GM23338 (cell line): Measurements from ENCODE around the gene PXYLP1. TPM values are rescaled to one million over a fixed set of nuclear protein-coding genes. Genes with fewer than 3 reads are reported as not detected.

Source experiments
- ATAC-seq: fragments of 200-7000 bp; cut with Tn5 transposase; 3 replicates; pipeline ENCODE4 v1.9.1; 2020
- DNase-seq: peaks from one replicate; pipeline ENCODE4 v3.0.0-alpha.2; 2015; ENCODE audit warnings: low spot score
- H2AFZ ChIP-seq: fragments of 200-600 bp; sonication (generic); 2 replicates; pipeline ENCODE4 v1.8.0; 2016; ENCODE audit warnings: antibody characterized with exemption, mild to moderate bottlenecking, moderate library complexity
- H3F3A ChIP-seq: fragments of 200-600 bp; sonication (generic); replicated peaks from 2 replicates; pipeline ENCODE4 v1.8.0; 2017; ENCODE audit warnings: antibody characterized with exemption, mixed run types, low read depth
- H3K27ac ChIP-seq: fragments of 200-600 bp; sonication (generic); 2 replicates; pipeline ENCODE4 v1.6.1; 2016; ENCODE audit warnings: low read depth
- H3K27me3 ChIP-seq: fragments of 200-600 bp; sonication (generic); 2 replicates; pipeline ENCODE4 v1.8.0; 2016; ENCODE audit warnings: mild to moderate bottlenecking, mixed run types, moderate library complexity; ENCODE audit not compliant: insufficient read depth
- H3K36me3 ChIP-seq: fragments of 200-600 bp; sonication (generic); 2 replicates; pipeline ENCODE4 v1.8.0; 2016; ENCODE audit warnings: mild to moderate bottlenecking; ENCODE audit not compliant: insufficient read depth
- H3K4me1 ChIP-seq: fragments of 200-600 bp; sonication (generic); 2 replicates; pipeline ENCODE4 v1.8.0; 2016; ENCODE audit warnings: mild to moderate bottlenecking, moderate library complexity; ENCODE audit not compliant: insufficient read depth
- H3K4me2 ChIP-seq: fragments of 200-600 bp; sonication (generic); 2 replicates; pipeline ENCODE4 v1.7.1; 2017; ENCODE audit warnings: mixed run types
- H3K4me3 ChIP-seq: fragments of 200-600 bp; sonication (generic); 2 replicates; pipeline ENCODE4 v1.6.1; 2016; ENCODE audit warnings: mixed run types
- H3K79me2 ChIP-seq: fragments of 200-600 bp; sonication (generic); replicated peaks from 2 replicates; pipeline ENCODE4 v1.8.0; 2017; ENCODE audit warnings: mild to moderate bottlenecking; ENCODE audit not compliant: insufficient read depth
- H3K9me2 ChIP-seq: fragments of 200-600 bp; sonication (generic); 2 replicates; pipeline ENCODE4 v1.8.0; 2017; ENCODE audit not compliant: insufficient read depth
- H4K20me1 ChIP-seq: fragments of 200-600 bp; sonication (generic); replicated peaks from 2 replicates; pipeline ENCODE4 v1.8.0; 2017; ENCODE audit warnings: mild to moderate bottlenecking; ENCODE audit not compliant: insufficient read depth
- H3K27ac Mint-ChIP-seq: 2 replicates; pipeline ENCODE4 v1.8.0; 2020; ENCODE audit warnings: inconsistent platforms, mild to moderate bottlenecking, moderate library complexity, mixed read lengths
- H3K27me3 Mint-ChIP-seq: 3 replicates; pipeline ENCODE4 v1.8.0; 2022; ENCODE audit warnings: low read depth, mild to moderate bottlenecking, moderate library complexity, mixed read lengths, inconsistent platforms; ENCODE audit not compliant: insufficient read depth, poor library complexity
- H3K36me3 Mint-ChIP-seq: 3 replicates; pipeline ENCODE4 v1.8.0; 2021; ENCODE audit warnings: low read depth, mild to moderate bottlenecking, inconsistent platforms, moderate library complexity, mixed read lengths
- H3K4me1 Mint-ChIP-seq: 3 replicates; pipeline ENCODE4 v1.8.0; 2020; ENCODE audit warnings: mild to moderate bottlenecking, inconsistent platforms, mixed read lengths
- H3K4me3 Mint-ChIP-seq: 3 replicates; pipeline ENCODE4 v1.8.0; 2021; ENCODE audit warnings: moderate library complexity, mild to moderate bottlenecking, inconsistent platforms, mixed read lengths
- H3K9me3 Mint-ChIP-seq: 3 replicates; pipeline ENCODE4 v1.8.0; 2020; ENCODE audit warnings: moderate library complexity, mild to moderate bottlenecking, inconsistent platforms, mixed read lengths
- EZH2 ChIP-seq: fragments of 200-600 bp; sonication (generic); IDR thresholded peaks from one replicate; pipeline ENCODE4 v1.8.0; 2017; ENCODE audit warnings: antibody characterized with exemption, mild to moderate bottlenecking, low read depth; ENCODE audit not compliant: unreplicated experiment
- EZH2phosphoT487 ChIP-seq: fragments of 200-600 bp; sonication (generic); IDR thresholded peaks from one replicate; pipeline ENCODE4 v1.8.1; 2018; ENCODE audit warnings: antibody characterized with exemption; ENCODE audit not compliant: unreplicated experiment
- NANOG ChIP-seq: IDR thresholded peaks from 2 replicates; pipeline ENCODE4 v1.6.1; 2016; ENCODE audit warnings: antibody characterized with exemption, borderline replicate concordance
- POLR2AphosphoS5 ChIP-seq: IDR thresholded peaks from 2 replicates; pipeline ENCODE4 v1.6.1; 2016; ENCODE audit warnings: antibody characterized with exemption, low read depth
- ZNF114 ChIP-seq: fragments of 250-450 bp; sonication (Bioruptor Pico); IDR thresholded peaks from 2 replicates; pipeline ENCODE4 v1.5.0; 2020; ENCODE audit warnings: mild to moderate bottlenecking, moderate library complexity
- polyA plus RNA-seq: library from polyadenylated mRNA; unstranded; fragments of >200 nt; fragmentation: Nextera tagmentation; extraction: Ambion mirVana; gene quantifications from 2 replicates; pipeline ENCODE4 v1.2.1, GENCODE V29; 2016
- total RNA-seq: library from RNA; depleted of rRNA; stranded (reverse); fragments of >200 nt; shearing (Covaris generic); gene quantifications from 2 replicates; pipeline ENCODE4 v1.2.3, GENCODE V29; 2014
- TF ChIP-seq, protein P1 (sequence below): fragments of 250-450 bp; sonication (Bioruptor Pico); IDR thresholded peaks from 2 replicates; pipeline ENCODE4 v1.5.0; 2020; ENCODE audit warnings: mild to moderate bottlenecking, moderate library complexity
- TF ChIP-seq, protein P2 (sequence below), 2 experiments: fragments of 200-600 bp in 1 of 2; sonication (generic) in 1 of 2; conservative IDR thresholded peaks; 2 replicates each; pipeline versions ENCODE4 v1.5.1 to v1.6.1; 2016 to 2017; ENCODE audit warnings: antibody characterized with exemption in 2 of 2, low read depth in 2 of 2, mild to moderate bottlenecking in 2 of 2, moderate library complexity in 1 of 2

Gene PXYLP1
- total and polyA plus RNA-seq, 2 experiments from 2014 or later: 8.9 to 20.1 TPM

DNA sequence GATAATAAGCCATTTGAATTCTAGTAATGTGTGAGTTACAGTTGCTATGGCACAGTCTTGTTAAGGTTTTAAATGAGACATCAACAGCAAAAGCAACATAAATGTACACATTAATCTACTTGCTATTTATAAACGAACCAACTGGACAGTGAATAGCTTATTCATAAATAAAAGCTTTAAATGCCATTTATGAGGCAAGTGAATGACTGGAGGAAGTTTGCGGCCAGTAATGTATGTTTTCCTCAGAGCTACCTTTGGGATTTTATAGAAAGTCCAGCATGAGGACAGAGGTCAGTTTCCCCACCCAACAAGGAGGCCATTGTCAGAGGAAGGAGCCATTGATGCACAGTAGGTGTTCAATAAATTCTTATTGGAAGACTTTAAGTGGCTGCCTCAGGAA, 48.0 kb upstream of the PXYLP1 start (continued):
- TF ChIP-seq, protein P1, sequence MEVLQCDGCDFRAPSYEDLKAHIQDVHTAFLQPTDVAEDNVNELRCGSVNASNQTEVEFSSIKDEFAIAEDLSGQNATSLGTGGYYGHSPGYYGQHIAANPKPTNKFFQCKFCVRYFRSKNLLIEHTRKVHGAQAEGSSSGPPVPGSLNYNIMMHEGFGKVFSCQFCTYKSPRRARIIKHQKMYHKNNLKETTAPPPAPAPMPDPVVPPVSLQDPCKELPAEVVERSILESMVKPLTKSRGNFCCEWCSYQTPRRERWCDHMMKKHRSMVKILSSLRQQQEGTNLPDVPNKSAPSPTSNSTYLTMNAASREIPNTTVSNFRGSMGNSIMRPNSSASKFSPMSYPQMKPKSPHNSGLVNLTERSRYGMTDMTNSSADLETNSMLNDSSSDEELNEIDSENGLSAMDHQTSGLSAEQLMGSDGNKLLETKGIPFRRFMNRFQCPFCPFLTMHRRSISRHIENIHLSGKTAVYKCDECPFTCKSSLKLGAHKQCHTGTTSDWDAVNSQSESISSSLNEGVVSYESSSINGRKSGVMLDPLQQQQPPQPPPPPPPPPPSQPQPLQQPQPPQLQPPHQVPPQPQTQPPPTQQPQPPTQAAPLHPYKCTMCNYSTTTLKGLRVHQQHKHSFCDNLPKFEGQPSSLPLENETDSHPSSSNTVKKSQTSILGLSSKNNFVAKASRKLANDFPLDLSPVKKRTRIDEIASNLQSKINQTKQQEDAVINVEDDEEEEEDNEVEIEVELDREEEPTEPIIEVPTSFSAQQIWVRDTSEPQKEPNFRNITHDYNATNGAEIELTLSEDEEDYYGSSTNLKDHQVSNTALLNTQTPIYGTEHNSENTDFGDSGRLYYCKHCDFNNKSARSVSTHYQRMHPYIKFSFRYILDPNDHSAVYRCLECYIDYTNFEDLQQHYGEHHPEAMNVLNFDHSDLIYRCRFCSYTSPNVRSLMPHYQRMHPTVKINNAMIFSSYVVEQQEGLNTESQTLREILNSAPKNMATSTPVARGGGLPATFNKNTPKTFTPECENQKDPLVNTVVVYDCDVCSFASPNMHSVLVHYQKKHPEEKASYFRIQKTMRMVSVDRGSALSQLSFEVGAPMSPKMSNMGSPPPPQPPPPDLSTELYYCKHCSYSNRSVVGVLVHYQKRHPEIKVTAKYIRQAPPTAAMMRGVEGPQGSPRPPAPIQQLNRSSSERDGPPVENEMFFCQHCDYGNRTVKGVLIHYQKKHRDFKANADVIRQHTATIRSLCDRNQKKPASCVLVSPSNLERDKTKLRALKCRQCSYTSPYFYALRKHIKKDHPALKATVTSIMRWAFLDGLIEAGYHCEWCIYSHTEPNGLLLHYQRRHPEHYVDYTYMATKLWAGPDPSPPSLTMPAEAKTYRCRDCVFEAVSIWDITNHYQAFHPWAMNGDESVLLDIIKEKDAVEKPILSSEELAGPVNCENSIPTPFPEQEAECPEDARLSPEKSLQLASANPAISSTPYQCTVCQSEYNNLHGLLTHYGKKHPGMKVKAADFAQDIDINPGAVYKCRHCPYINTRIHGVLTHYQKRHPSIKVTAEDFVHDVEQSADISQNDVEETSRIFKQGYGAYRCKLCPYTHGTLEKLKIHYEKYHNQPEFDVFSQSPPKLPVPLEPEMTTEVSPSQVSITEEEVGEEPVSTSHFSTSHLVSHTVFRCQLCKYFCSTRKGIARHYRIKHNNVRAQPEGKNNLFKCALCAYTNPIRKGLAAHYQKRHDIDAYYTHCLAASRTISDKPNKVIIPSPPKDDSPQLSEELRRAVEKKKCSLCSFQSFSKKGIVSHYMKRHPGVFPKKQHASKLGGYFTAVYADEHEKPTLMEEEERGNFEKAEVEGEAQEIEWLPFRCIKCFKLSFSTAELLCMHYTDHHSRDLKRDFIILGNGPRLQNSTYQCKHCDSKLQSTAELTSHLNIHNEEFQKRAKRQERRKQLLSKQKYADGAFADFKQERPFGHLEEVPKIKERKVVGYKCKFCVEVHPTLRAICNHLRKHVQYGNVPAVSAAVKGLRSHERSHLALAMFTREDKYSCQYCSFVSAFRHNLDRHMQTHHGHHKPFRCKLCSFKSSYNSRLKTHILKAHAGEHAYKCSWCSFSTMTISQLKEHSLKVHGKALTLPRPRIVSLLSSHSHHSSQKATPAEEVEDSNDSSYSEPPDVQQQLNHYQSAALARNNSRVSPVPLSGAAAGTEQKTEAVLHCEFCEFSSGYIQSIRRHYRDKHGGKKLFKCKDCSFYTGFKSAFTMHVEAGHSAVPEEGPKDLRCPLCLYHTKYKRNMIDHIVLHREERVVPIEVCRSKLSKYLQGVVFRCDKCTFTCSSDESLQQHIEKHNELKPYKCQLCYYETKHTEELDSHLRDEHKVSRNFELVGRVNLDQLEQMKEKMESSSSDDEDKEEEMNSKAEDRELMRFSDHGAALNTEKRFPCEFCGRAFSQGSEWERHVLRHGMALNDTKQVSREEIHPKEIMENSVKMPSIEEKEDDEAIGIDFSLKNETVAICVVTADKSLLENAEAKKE (CRISPR knock-in tag): no peak
- TF ChIP-seq NANOG: no peak

DNA sequence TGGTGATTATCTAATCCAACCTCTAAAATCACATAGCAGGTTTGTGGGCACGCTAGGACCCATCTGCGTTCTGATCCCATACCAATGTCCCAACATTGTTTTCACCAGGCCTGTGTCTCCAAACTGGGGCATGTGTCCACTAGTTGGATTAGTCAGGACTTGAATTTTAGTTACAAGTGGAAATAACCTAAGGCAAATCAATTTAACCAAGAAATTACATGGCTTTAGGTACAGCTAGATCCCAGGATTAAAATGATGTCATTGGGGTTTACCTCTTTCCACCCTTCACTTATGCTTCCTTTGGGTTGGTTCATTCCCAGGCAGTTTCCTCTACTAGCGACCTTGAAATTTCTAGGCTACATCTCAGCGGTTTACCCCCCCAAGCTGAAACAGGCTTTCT, 47.2 kb upstream of the PXYLP1 start:
- no peaks in the 10 kb centered on the region for H3K4me1 Mint-ChIP-seq
- no peaks in the 10 kb centered on the region for H3K9me2 ChIP-seq
- H3K4me2 ChIP-seq: no peak overlapping the region
- H3K4me3 Mint-ChIP-seq: no peak overlapping the region
- H3K27me3 Mint-ChIP-seq: peaks cover 2% of the 10 kb centered on the region
- H3K36me3 ChIP-seq: no peaks in the 10 kb centered on the region
- peaks cover 18% of the 10 kb centered on the region for H3K9me3 Mint-ChIP-seq
- peaks cover 13% of the 10 kb centered on the region; the same call in 2 of the 3 replicates for H3K36me3 Mint-ChIP-seq
- no peak overlapping the region for H3K27ac Mint-ChIP-seq
- no peaks in the 10 kb centered on the region for H3K79me2 ChIP-seq
- H3F3A ChIP-seq: no peaks in the 10 kb centered on the region
- H3K4me3 ChIP-seq: no peak overlapping the region
- H3K27me3 ChIP-seq: no peaks in the 10 kb centered on the region
- H3K4me1 ChIP-seq: no peaks in the 10 kb centered on the region
- ATAC-seq (no peak), DNase-seq (no peak)
- no peaks in the 10 kb centered on the region for H4K20me1 ChIP-seq
- H2AFZ ChIP-seq: no peak overlapping the region
- no peak overlapping the region for H3K27ac ChIP-seq
- no peak for TF ChIP-seq NANOG
- TF ChIP-seq ZNF114 (CRISPR knock-in tag): no peak
- TF ChIP-seq, protein P1 (CRISPR knock-in tag): no peak
- TF ChIP-seq, protein P2, sequence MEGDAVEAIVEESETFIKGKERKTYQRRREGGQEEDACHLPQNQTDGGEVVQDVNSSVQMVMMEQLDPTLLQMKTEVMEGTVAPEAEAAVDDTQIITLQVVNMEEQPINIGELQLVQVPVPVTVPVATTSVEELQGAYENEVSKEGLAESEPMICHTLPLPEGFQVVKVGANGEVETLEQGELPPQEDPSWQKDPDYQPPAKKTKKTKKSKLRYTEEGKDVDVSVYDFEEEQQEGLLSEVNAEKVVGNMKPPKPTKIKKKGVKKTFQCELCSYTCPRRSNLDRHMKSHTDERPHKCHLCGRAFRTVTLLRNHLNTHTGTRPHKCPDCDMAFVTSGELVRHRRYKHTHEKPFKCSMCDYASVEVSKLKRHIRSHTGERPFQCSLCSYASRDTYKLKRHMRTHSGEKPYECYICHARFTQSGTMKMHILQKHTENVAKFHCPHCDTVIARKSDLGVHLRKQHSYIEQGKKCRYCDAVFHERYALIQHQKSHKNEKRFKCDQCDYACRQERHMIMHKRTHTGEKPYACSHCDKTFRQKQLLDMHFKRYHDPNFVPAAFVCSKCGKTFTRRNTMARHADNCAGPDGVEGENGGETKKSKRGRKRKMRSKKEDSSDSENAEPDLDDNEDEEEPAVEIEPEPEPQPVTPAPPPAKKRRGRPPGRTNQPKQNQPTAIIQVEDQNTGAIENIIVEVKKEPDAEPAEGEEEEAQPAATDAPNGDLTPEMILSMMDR (conservative IDR thresholded peaks at IDR 0.05; ENCODE audit: low read depth in 2 of 2): no peak
- TF ChIP-seq POLR2AphosphoS5: no peak
- TF ChIP-seq EZH2phosphoT487: no peak
- TF ChIP-seq EZH2: no peak
